Smooth muscle cell (in vitro differentiated cells): ENCODE data around the gene CIAO2A. TPM values are rescaled to one million over a fixed set of nuclear protein-coding genes. Genes with fewer than 3 reads are reported as not detected.
"Not testable (repeated sequence)": the region's sequence is repeated elsewhere in the genome, so short reads cannot be mapped to it uniquely, and the experiment has no call there.

Experiments
- DNase-seq: peaks from one replicate; lab custom pipeline; 2025; ENCODE audit not compliant: unreplicated experiment; lab: John Stamatoyannopoulos, UW
- H2AFZ ChIP-seq: fragments of 200-600 bp; sonication (generic); 2 replicates; pipeline ENCODE4 v1.6.0; 2016; ENCODE audit warnings: antibody characterized with exemption, low read depth, mild to moderate bottlenecking
- H3F3A ChIP-seq: fragments of 200-600 bp; sonication (generic); 2 replicates; pipeline ENCODE4 v1.6.0; 2017; ENCODE audit warnings: antibody characterized with exemption, low read depth
- H3K27ac ChIP-seq: fragments of 200-600 bp; sonication (generic); 2 replicates; pipeline ENCODE4 v1.5.1; 2016; ENCODE audit warnings: low read depth, mild to moderate bottlenecking
- H3K27me3 ChIP-seq: fragments of 200-600 bp; sonication (generic); 2 replicates; pipeline ENCODE4 v1.6.1; 2016; ENCODE audit warnings: low read depth, mild to moderate bottlenecking
- H3K36me3 ChIP-seq: fragments of 200-600 bp; sonication (generic); 2 replicates; pipeline ENCODE4 v1.5.1; 2016; ENCODE audit warnings: low read depth
- H3K4me1 ChIP-seq: fragments of 200-600 bp; sonication (generic); 2 replicates; pipeline ENCODE4 v1.5.1; 2016; ENCODE audit warnings: low read depth
- H3K4me2 ChIP-seq: fragments of 200-600 bp; sonication (generic); 2 replicates; pipeline ENCODE4 v1.6.0; 2016; ENCODE audit warnings: mild to moderate bottlenecking
- H3K4me3 ChIP-seq: fragments of 200-600 bp; sonication (generic); 2 replicates; pipeline ENCODE4 v1.5.1; 2016; ENCODE audit warnings: mild to moderate bottlenecking
- H3K79me2 ChIP-seq: fragments of 200-600 bp; sonication (generic); 2 replicates; pipeline ENCODE4 v1.6.0; 2016; ENCODE audit warnings: low read depth, mild to moderate bottlenecking
- H3K9ac ChIP-seq: fragments of 200-600 bp; sonication (generic); 2 replicates; pipeline ENCODE4 v1.6.0; 2016; ENCODE audit warnings: low read depth
- H3K9me3 ChIP-seq: fragments of 200-600 bp; sonication (generic); replicated peaks from 2 replicates; pipeline ENCODE4 v1.5.1; 2016; ENCODE audit warnings: low read depth
- H4K20me1 ChIP-seq: fragments of 200-600 bp; sonication (generic); 2 replicates; pipeline ENCODE4 v1.6.0; 2016; ENCODE audit warnings: low read depth
- CTCF ChIP-seq: fragments of 200-600 bp; sonication (generic); IDR thresholded peaks from 2 replicates; pipeline ENCODE4 v1.5.1; 2017; ENCODE audit warnings: borderline replicate concordance, mild to moderate bottlenecking, antibody characterized with exemption; ENCODE audit not compliant: insufficient read depth, poor library complexity, severe bottlenecking
- WGBS: methylation state at CpG from one replicate; pipeline ENCODE4 v1.1.7; 2016; ENCODE audit warnings: low lambda C conversion rate; 5-methylcytosine and 5-hydroxymethylcytosine counted together
- polyA plus RNA-seq: library from polyadenylated mRNA; unstranded; fragments of >200 nt; fragmentation: Nextera tagmentation; extraction: Ambion mirVana; gene quantifications from 2 replicates; pipeline ENCODE4 v1.2.1, GENCODE V29; 2016
- total RNA-seq: library from RNA; depleted of rRNA; stranded (reverse); fragments of >200 nt; gene quantifications from 2 replicates; pipeline ENCODE4 v1.2.3, GENCODE V29; 2014

CIAO2A gene
- total and polyA plus RNA-seq, 2 experiments from 2014 or later, result 110 to 123 TPM

GRCh38 chr15:64068133-64068532 lies 25.5 kb downstream of the CIAO2A start:
- DNase-seq, result no peak
- no peak overlapping the region for H2AFZ ChIP-seq
- H3K9me3 ChIP-seq, result no peaks in the 10 kb centered on the region
- H3K79me2 ChIP-seq, result no peaks in the 10 kb centered on the region
- no peak overlapping the region for H3K27ac ChIP-seq
- H3K9ac ChIP-seq, result no peak overlapping the region
- TF ChIP-seq CTCF, result no peak
- H3K4me1 ChIP-seq, result no peaks in the 10 kb centered on the region
- WGBS, result 67% methylated on average over 4 of the region's 4 CpGs
- no peaks in the 10 kb centered on the region for H4K20me1 ChIP-seq
- H3K4me3 ChIP-seq, result no peak overlapping the region
- peaks cover 3% of the 10 kb centered on the region for H3K27me3 ChIP-seq
- H3K4me2 ChIP-seq, result no peak overlapping the region
- no peaks in the 10 kb centered on the region for H3K36me3 ChIP-seq
- no peaks in the 10 kb centered on the region for H3F3A ChIP-seq

GRCh38 chr15:64067564-64068030 lies 26.0 kb downstream of the CIAO2A start:
- WGBS, result 36% methylated on average over 11 of the region's 11 CpGs
- H3K9ac ChIP-seq, result no peak overlapping the region

GRCh38 chr15:64066451-64066850 lies 27.2 kb downstream of the CIAO2A start:
- no peak for DNase-seq
- no peaks in the 10 kb centered on the region for H3K4me1 ChIP-seq
- H3K36me3 ChIP-seq, result no peaks in the 10 kb centered on the region
- no peak overlapping the region for H2AFZ ChIP-seq
- H3K4me3 ChIP-seq, result no peak overlapping the region
- H3K9ac ChIP-seq, result no peak overlapping the region
- no peaks in the 10 kb centered on the region for H3K9me3 ChIP-seq
- TF ChIP-seq CTCF, result no peak
- WGBS, result 70% methylated on average over 1 of the region's 1 CpG
- no peak overlapping the region for H3K4me2 ChIP-seq
- H3F3A ChIP-seq, result no peaks in the 10 kb centered on the region
- H4K20me1 ChIP-seq, result no peaks in the 10 kb centered on the region
- H3K79me2 ChIP-seq, result no peaks in the 10 kb centered on the region
- peaks cover 3% of the 10 kb centered on the region for H3K27me3 ChIP-seq
- no peak overlapping the region for H3K27ac ChIP-seq

More at GRCh38 chr15:64067564-64068030, 26.0 kb downstream of the CIAO2A start:
- Histone ChIP-seq H4K20me1 (no peaks in the 10 kb centered on the region), H3K4me1 (no peaks in the 10 kb centered on the region), H2AFZ (no peak overlapping the region), H3K27ac (no peak overlapping the region), H3K27me3 (peaks cover 3% of the 10 kb centered on the region), H3K9me3 (no peaks in the 10 kb centered on the region), H3K79me2 (no peaks in the 10 kb centered on the region), H3K4me3 (no peak overlapping the region), H3K4me2 (no peak overlapping the region), H3F3A (no peaks in the 10 kb centered on the region), H3K36me3 (no peaks in the 10 kb centered on the region)
- DNase-seq, result peak; percentile 22
- TF ChIP-seq CTCF, result peak; percentile 76

- Histone ChIP-seq H4K20me1 (no peaks in the 10 kb centered on the region), H3K27ac (no peak overlapping the region), H3K27me3 (peaks cover 3% of the 10 kb centered on the region), H2AFZ (no peak overlapping the region), H3K36me3 (no peaks in the 10 kb centered on the region), H3K4me1 (no peaks in the 10 kb centered on the region), H3K4me2 (no peak overlapping the region), H3F3A (no peaks in the 10 kb centered on the region), H3K9me3 (no peaks in the 10 kb centered on the region), H3K4me3 (no peak overlapping the region), H3K9ac (no peak overlapping the region), H3K79me2 (no peaks in the 10 kb centered on the region)
- no peak for TF ChIP-seq CTCF
- 93% methylated on average over 20 of the region's 29 CpGs for WGBS
- no peak for DNase-seq
Measured at GRCh38 chr15:64060716-64061115, 32.9 kb downstream of the CIAO2A start.

GRCh38 chr15:64059104-64059503 lies 34.5 kb downstream of the CIAO2A start:
- not testable (repeated sequence) for H3K79me2 ChIP-seq, H2AFZ ChIP-seq, H3K9me3 ChIP-seq, H3K36me3 ChIP-seq, H3K27ac ChIP-seq, H3K4me2 ChIP-seq, H4K20me1 ChIP-seq, H3K4me3 ChIP-seq, DNase-seq, H3K9ac ChIP-seq, H3K27me3 ChIP-seq, H3K4me1 ChIP-seq, H3F3A ChIP-seq
- 100% methylated on average over 2 of the region's 2 CpGs for WGBS
